Measurements from ENCODE around the gene IGSF5.

The IGSF5 gene

DNA sequence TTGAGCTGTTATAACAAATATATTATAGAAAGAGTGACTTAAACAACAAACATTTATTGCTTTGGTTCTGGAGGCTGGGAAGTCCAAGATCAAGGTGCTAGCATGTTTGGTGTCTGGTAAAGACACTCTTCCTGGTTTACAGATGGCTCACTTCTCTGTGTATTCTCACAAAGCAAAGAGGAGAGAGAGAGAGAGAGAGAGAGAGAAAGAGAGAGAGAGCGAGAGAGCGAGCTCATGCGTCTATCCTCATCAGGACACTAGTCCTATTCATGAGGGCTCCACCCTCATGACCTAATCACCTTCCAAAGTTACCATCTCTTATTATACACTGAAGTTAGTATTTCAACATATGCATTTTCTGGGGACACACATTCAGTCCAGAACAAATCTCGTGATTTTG lies 89.6 kb downstream of the IGSF5 start:
- no peak for DNase-seq

DNA sequence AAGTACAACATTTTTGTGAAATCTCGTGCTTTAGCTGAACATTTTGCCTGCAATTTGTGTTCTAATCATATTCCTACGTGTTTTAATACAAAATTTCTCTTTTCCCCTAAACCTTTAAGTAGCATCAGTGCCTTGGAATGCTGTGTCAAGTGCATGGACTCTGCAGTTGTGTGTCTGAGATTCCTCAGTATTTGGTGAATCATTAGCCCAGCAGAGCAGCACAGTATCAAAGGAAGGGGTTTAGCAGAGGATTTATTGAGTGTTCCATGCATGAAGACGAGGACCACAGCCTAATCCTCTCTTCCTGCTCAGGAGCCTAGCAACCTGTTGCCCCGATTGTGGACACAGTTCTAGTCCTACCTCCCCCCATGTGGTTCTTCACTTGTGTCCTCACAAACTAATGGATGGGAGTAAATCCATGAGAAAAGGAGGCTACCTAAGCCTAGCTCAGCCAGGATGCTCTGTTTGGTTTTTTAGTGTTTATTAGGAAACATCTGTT lies 92.9 kb downstream of the IGSF5 start:
- no peak for DNase-seq

DNA sequence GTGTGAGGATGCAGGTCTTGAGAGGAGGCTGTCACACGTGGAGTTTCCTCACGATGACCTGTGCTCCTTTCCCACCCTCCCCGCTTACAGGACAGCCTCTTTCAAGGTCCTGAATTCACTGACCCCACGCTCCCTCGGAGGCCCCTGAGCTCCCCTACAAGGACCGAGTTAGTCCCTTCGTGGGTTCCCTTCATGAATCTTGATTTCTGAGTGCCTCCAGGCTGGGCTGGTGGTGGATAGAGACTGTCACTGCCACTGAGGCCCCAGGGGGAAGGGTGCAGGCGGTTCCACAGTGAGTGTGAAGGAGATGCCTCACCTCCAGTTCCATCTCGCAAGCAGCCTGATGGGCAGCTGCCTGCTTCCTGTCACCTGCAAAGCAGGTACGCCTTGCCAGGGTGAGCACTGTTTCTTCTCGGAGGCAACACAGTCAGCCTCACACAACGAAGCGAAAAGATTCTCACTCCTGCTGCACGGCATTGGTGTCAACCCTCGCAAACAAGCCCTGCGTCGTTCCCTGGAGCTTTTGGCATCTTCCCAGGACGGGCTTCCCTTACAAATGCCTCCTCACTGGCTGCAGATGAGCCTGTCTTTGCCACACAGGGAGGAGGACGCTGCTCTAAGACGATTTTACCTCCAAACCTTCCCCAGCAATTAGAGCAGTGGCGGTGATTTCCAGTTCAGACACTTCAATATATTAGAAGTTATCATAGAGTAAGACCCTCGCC lies 95.6 kb downstream of the IGSF5 start:
- no peak for DNase-seq

DNA sequence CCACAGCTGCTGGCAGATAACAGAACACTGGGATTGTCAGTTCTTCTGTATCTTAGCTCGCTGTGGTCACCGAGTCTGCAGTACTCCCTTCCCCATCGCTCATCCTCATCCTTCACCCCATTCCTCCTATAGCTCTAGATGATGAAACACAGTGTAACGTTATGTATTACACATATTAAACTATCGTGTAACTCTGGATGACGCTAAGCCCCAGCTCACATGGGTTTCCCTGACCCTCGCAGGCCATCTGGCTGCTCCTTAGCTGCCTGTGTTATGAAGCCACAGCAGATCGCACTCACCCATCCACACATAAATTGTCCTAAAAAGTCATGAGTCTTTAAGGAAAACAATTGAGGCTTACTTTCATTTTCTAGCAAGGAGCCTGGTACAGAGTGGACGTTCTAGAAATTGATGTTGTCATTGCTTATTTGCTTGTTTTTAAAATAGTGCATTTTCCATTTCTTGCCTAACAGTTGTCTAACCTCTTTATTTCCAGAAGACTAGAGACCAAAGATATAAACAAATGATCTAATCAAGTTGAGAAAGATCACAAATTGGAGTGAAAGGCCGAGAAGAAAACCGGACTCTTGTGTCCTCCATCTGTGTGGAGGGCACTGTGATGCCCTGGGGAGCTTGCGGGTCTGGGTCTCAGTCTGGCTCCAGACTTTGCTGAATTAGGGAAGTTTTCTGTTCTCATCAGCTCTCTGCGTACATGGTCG lies 97.9 kb downstream of the IGSF5 start:
- no peak for DNase-seq

DNA sequence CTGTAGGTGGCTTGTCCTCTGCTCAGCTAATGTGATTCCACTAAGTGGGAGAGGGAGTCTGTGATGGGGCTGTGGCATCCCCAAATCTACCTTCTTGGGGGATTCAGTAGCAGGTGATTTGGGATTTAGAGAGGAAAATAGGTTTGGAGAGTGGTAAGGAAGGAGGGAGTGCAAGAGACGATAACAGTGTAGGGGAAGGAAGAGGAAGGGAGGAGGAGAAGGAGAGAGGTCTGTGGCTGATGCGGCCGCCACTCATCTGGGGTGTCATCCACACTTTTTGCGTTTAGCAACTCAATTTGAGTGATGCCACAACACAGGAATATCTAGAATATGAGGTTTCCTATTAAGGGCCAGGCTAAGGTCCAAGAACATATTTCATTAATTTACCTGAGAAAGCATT lies 98.5 kb downstream of the IGSF5 start:
- DNase-seq = no peak

DNA sequence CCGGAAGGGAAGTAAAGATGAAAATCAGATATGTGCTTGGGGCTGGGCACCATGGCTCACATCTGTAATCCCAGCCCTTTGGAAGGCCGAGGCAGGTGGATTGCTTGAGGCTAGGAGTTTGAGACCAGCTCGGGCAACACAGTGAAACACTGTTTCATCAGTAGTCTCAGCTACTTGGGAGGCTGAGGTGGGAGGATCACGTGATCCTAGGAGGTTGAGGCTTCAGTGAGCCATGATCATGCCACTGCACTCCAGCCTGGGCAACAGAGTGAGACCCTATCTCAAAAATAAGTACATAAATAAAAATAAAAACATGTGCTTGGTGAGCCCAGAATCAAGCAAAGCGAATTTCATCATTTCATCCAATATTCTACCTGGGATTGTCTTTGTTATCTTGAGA lies 98.9 kb downstream of the IGSF5 start:
- DNase-seq = no peak

DNA sequence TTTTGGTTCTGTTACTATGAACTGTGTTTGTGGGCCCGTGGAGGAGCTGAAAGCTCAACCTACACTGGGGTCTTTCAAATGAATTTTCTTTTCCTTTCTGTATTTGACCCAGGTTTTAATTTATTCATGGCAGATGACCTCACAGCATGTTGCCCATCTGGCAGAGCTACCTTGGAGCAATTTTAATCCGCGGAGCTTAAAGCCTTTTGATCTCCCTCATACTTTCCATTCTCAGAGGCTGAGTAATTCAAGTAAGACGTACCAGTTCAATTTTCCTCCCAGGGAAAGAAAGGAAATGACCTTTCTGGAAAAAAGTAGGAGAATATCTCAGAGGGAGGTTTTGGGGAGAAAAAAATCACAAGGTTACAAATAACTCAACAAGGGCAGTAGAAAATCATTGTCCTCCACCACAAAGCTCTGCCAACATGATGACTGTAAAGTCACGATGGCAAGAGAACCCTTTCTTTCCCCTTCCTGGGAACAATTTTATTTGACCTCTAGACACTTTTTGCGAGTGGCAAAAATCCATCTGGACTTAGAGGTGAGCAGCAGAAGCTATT lies 100.7 kb downstream of the IGSF5 start:
- no peak for DNase-seq

DNA sequence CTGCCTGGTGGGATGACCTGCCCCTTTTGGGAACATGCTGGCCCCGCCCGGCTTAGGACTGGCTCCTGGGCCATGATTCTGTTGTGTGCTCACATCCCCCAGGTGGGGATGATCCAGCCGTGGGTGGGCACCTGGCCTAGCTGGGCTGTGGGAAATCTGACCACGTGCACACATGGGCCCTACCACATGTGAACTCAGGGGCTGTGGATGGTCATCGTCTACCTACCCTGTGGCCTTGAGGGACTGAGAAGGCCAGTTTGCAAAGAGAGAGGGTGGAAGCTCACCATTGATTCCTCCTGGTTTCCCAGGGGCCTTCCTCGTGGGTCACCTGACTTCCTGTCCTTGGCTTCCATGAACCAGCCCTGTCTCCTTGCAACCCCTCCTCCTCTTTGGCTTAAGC lies 102.9 kb downstream of the IGSF5 start:
- no peak for DNase-seq

DNA sequence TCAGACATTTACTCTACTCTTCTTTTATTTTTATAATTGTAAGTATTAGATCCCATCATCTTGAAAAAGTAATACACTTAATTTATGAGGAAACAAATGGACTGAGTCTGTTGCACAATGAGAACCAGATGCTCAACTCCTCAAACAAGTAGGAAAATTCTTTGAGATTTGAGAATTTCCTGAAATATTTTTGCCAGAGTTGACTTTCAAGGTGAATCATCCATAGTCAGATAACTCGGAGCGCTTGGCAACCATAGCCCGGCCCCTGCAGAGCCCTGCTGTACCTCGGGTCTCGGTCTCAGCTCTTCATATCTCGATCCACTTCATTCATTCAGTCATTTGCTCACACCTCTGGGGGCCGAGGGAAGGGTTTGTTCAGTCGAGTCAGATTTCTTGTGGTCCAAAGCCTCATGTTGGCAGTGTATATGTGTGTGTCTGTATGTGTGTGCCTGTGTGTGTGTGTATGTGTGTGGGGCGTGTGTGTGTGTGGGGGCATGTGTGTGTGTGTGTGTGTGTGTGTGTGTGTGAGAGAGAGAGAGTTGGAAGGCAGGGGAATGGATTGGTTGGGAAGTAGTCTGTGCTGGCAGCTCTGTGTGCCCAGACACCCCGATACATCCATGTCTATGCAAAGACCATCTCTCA lies 104.2 kb downstream of the IGSF5 start:
- no peak for DNase-seq

DNA sequence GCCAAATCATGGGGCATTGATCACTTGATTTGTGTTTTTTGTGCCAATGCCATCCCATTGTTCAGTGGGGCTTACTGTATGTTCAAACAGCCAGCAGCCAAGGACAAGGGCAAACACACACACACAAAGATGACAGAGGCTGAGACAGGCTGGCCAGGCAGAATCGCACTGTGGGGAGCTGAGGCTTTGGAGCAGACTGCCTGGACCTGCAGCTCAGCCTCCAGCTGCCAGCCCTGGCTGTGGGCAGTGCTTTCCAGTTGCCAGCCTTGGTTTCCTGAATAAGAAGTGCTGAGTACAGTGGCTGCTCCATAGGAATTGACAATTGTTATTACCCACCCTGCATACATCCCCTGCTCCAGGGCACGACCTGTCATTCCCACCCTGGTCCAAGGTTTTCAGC lies 105.3 kb downstream of the IGSF5 start:
- DNase-seq = no peak

DNA sequence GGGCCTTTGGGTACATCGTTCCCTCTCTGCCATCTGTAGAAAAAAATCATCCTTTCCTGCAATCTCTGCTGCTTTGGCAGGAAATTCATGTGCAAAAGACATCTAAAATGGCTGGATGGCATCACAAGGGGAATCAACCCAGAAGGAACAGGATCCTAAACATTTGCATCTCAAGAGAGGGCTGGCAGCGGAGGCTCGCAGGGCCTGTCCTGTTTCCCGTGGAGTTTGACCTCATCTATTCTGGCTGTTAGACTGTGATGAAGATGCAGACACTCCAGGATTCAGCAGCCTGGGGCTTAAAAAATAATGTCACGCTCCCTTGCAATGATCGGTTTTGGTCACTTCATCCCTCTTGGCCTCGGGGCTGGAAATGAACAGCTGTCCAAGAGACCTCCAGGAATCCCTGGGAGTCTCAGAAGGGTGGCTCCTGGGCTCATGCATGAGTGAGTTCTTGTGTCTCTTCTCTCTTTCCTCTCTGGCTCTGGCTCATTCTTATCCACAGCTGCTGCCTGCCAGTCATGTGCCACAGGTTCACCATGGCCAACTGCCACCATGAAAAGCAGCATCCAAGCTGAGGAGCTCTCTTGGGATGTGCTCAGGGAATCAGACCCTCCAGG lies 106.1 kb downstream of the IGSF5 start:
- DNase-seq = no peak
